ENCODE results near the gene GATB.

DNA sequence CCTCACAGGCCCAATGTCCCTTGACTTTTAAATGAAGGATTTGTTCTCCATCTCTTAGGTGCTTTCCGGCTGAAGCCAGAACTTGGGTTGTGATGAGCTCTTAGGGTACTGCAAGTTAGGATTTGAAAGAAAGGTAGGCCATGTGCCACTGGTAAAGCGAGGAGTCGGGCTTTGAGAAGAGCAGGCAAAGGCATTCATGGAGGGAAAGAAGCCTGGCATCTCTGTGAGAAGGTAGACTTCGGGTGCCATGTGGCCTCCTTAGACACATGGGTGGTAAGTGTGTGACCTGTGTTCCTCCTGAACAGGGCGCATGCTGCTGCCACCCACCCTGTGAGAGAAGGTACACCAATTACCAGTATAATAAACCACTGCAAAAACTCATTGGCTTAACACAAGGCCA lies 102.9 kb downstream of the GATB start:
- TF ChIP-seq EZH2phosphoT487 (IDR thresholded peaks at IDR 0.05) (no peak), EZH2 (IDR thresholded peaks at IDR 0.05) (no peak)
- TF ChIP-seq, protein P1, sequence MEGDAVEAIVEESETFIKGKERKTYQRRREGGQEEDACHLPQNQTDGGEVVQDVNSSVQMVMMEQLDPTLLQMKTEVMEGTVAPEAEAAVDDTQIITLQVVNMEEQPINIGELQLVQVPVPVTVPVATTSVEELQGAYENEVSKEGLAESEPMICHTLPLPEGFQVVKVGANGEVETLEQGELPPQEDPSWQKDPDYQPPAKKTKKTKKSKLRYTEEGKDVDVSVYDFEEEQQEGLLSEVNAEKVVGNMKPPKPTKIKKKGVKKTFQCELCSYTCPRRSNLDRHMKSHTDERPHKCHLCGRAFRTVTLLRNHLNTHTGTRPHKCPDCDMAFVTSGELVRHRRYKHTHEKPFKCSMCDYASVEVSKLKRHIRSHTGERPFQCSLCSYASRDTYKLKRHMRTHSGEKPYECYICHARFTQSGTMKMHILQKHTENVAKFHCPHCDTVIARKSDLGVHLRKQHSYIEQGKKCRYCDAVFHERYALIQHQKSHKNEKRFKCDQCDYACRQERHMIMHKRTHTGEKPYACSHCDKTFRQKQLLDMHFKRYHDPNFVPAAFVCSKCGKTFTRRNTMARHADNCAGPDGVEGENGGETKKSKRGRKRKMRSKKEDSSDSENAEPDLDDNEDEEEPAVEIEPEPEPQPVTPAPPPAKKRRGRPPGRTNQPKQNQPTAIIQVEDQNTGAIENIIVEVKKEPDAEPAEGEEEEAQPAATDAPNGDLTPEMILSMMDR (IDR thresholded peaks at IDR 0.05), result no peak
